Neutrophil (primary cell): ENCODE data around the gene HMX2.

Source experiments
- H3K27ac ChIP-seq: fragments of 200-600 bp; sonication (generic); 2 replicates; pipeline ENCODE4 v1.5.1; 2016; ENCODE audit warnings: mild to moderate bottlenecking, moderate library complexity
- H3K27me3 ChIP-seq: fragments of 200-600 bp; sonication (generic); 2 replicates; pipeline ENCODE4 v1.6.0; 2016; ENCODE audit warnings: mild to moderate bottlenecking
- H3K36me3 ChIP-seq: fragments of 200-600 bp; sonication (generic); 2 replicates; pipeline ENCODE4 v1.5.1; 2017
- H3K4me1 ChIP-seq, 2 experiments: fragments of 200-600 bp in 1 of 2; sonication (generic) in 1 of 2; 1 replicate in 1 of 2; 2 replicates in 1 of 2; pipeline versions ENCODE4 v1.5.1 to v1.6.1; 2013 to 2016; ENCODE audit warnings: low read depth in 1 of 2, low read length in 1 of 2, mild to moderate bottlenecking in 1 of 2, moderate library complexity in 1 of 2; ENCODE audit not compliant: control insufficient read depth in 1 of 2, insufficient read depth in 1 of 2
- H3K4me3 ChIP-seq, 2 experiments: fragments of 200-600 bp in 1 of 2; sonication (generic) in 1 of 2; 1 replicate in 1 of 2; 2 replicates in 1 of 2; pipeline ENCODE4 v1.5.1; 2013 to 2016; ENCODE audit warnings: low read depth in 1 of 2, low read length in 1 of 2, mild to moderate bottlenecking in 1 of 2, moderate library complexity in 1 of 2
- H3K9me3 ChIP-seq: fragments of 200-600 bp; sonication (generic); 2 replicates; pipeline ENCODE4 v1.5.1; 2016
- TF ChIP-seq, protein P1 (sequence below): fragments of 200-600 bp; sonication (generic); IDR thresholded peaks from 2 replicates; pipeline ENCODE4 v1.5.1; 2016; ENCODE audit warnings: antibody characterized with exemption

The HMX2 gene

DNA sequence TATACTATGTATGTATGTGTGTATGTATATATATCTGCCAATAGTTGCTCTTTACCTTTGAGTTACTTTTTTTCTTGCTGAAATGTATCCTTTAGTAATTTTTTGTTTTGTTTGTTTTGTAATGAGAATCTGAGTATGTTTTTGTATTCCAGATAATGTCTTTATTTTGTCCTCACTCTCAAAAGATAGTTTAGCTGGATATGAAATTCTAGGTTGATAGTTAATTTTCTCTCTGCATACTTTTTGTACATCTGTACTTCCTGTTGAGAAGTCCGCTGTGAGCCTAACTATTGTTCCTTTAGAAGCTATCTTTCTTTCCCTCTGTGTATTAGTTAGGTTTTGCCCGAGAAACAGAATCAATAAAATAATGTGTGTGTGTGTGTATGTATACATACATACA lies 35.8 kb downstream of the HMX2 start:
- Histone ChIP-seq H3K4me1 (no peaks in the 10 kb centered on the region), H3K4me3 (no peak overlapping the region), H3K27ac (no peak overlapping the region), H3K9me3 (peaks cover 13% of the 10 kb centered on the region), H3K36me3 (no peaks in the 10 kb centered on the region), H3K27me3 (no peaks in the 10 kb centered on the region)
- TF ChIP-seq, protein P1, sequence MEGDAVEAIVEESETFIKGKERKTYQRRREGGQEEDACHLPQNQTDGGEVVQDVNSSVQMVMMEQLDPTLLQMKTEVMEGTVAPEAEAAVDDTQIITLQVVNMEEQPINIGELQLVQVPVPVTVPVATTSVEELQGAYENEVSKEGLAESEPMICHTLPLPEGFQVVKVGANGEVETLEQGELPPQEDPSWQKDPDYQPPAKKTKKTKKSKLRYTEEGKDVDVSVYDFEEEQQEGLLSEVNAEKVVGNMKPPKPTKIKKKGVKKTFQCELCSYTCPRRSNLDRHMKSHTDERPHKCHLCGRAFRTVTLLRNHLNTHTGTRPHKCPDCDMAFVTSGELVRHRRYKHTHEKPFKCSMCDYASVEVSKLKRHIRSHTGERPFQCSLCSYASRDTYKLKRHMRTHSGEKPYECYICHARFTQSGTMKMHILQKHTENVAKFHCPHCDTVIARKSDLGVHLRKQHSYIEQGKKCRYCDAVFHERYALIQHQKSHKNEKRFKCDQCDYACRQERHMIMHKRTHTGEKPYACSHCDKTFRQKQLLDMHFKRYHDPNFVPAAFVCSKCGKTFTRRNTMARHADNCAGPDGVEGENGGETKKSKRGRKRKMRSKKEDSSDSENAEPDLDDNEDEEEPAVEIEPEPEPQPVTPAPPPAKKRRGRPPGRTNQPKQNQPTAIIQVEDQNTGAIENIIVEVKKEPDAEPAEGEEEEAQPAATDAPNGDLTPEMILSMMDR = no peak

DNA sequence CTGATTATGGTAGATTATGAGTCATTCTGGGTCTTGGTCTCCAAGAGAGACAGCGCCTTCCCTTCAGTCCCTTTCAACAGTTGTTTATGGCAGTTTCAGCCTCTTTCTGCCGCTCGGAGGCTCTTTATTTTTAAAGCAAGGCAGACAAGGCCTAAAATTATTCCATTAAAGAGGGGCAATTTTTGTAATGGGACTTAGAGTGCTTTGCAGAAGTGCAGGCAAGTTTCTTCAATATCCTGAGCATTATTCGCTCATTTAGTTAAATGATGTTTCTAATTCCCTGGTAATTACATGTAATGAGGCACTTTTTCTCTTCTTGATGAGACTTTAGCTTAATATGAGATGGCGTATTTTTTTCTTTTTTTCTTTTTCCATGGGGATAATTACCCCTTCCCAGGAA lies 39.8 kb downstream of the HMX2 start:
- Histone ChIP-seq H3K27ac (no peak overlapping the region), H3K9me3 (peaks cover 13% of the 10 kb centered on the region), H3K4me1 (no peaks in the 10 kb centered on the region), H3K36me3 (peaks cover 12% of the 10 kb centered on the region), H3K4me3 (no peak overlapping the region), H3K27me3 (no peaks in the 10 kb centered on the region)
- TF ChIP-seq, protein P1 = no peak

DNA sequence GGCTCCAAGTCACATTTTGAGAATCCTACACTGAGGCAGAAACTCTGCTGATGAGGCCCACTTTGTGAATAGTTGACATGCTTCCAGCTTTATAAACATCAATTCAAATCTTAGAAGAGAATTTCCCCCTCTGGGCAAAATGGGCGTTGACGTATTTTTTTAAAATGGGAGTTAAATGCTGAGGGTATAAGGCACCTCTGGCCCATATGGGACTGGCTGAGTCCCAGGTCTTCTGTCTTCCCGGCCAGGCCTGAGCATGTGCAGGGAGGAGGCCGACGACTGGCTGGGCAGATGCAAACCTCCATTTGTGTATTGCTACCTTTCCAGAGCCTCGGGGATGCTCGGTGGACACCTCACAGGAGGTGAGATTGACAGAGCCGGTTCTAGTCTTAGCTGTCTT lies 44.0 kb downstream of the HMX2 start:
- Histone ChIP-seq H3K27me3 (no peaks in the 10 kb centered on the region), H3K27ac (no peak overlapping the region), H3K4me3 (no peak overlapping the region), H3K36me3 (peaks cover 12% of the 10 kb centered on the region), H3K4me1 (no peaks in the 10 kb centered on the region), H3K9me3 (no peaks in the 10 kb centered on the region)
- TF ChIP-seq, protein P1 = no peak

DNA sequence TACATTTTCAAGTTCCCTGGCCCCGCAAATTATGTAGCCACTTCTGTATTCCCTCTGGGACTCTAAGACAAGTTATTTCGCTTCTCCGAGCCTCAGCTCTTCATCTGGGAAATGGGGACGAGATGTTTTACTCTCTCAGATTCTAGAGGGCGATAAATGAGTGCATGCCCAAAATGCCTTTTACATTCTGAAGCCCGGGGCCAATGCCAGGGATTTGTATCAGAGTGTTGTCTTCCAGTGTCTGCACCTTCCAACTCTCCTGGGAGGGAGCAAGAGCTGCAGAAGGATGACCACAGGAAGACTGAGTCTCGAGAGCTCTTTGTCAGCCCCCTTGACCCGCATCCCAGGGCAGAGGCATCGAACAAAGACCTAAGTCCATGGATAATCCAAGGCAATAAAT lies 46.1 kb downstream of the HMX2 start:
- H3K9me3 ChIP-seq = no peaks in the 10 kb centered on the region
- H3K4me3 ChIP-seq = no peak overlapping the region
- TF ChIP-seq, protein P1 = no peak
- H3K27me3 ChIP-seq = no peaks in the 10 kb centered on the region
- H3K27ac ChIP-seq = no peak overlapping the region
- peaks cover 12% of the 10 kb centered on the region for H3K36me3 ChIP-seq
- H3K4me1 ChIP-seq = no peaks in the 10 kb centered on the region
